Measurements from ENCODE around the gene PPIP5K1. TPM values are rescaled to one million over a fixed set of nuclear protein-coding genes. Genes with fewer than 3 reads are reported as not detected.
A peak's percentile ranks its signal among the peaks of the same experiment; 100 is the strongest.
"Not testable (repeated sequence)": the region's sequence is repeated elsewhere in the genome, so short reads cannot be mapped to it uniquely, and the experiment has no call there.

PPIP5K1 gene
- total RNA-seq, result 33.1 and 37.9 TPM in 2 replicates
- long read RNA-seq, partial matches to known transcripts, result 0 of 7 reads
- long read RNA-seq, other reads (novel, unspliced or antisense), result 7 of 7 reads

GRCh38 chr15:43589778-43590466, at the start of gene PPIP5K1:
Gene PPIP5K1 (minus strand): TSS chr15:43590208. CDS start chr15:43584504, 5,704 bp downstream.
- not testable (repeated sequence) for H3K4me3 Mint-ChIP-seq; H3K9me3 Mint-ChIP-seq; H3K27ac Mint-ChIP-seq (ENCODE audit: unreplicated experiment); H3K36me3 Mint-ChIP-seq (ENCODE audit: low read depth); H3K27me3 Mint-ChIP-seq (ENCODE audit: low read depth); H3K4me1 Mint-ChIP-seq; DNase-seq (ENCODE audit: low read depth, low spot score)

- not testable (repeated sequence) for H3K9me3 Mint-ChIP-seq
These were observed 48.6 kb upstream of the PPIP5K1 start for GRCh38 chr15:43638464-43639204.

DNA sequence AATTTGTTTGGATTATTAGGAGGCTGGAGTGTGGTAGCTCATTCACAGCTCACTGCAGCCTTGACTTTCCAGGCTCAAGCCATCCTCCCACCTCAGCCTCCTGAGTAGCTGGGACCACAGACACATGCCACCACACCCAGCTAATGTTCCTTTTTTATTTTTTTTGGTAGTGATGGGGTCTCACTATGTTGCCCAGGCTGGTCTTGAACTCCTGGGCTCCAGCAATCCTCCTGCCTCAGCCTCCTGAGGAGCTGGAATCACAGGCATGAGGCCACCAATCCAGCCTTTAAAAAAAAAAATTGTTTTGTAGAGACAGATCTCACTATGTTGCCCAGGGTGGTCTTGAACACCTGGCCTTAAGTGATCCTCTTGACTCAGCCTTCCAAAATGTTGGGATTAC, 36.9 kb upstream of the PPIP5K1 start:
- not testable (repeated sequence) for H3K9me3 Mint-ChIP-seq; H3K27me3 Mint-ChIP-seq (ENCODE audit: low read depth); H3K36me3 Mint-ChIP-seq (ENCODE audit: low read depth); H3K4me1 Mint-ChIP-seq; DNase-seq (ENCODE audit: low read depth, low spot score); H3K27ac Mint-ChIP-seq (ENCODE audit: unreplicated experiment); H3K4me3 Mint-ChIP-seq

More at GRCh38 chr15:43638464-43639204, 48.6 kb upstream of the PPIP5K1 start:
- not testable (repeated sequence) for H3K4me1 Mint-ChIP-seq; H3K36me3 Mint-ChIP-seq (ENCODE audit: low read depth); DNase-seq (ENCODE audit: low read depth, low spot score); H3K27me3 Mint-ChIP-seq (ENCODE audit: low read depth); H3K4me3 Mint-ChIP-seq
- peak overlapping the region; percentile 46 for H3K27ac Mint-ChIP-seq (ENCODE audit: unreplicated experiment)

GRCh38 chr15:43625106-43625505, 35.1 kb upstream of the PPIP5K1 start:
- Mint-ChIP-seq H3K36me3 (ENCODE audit: low read depth) (no peaks in the 10 kb centered on the region), H3K27me3 (ENCODE audit: low read depth) (no peaks in the 10 kb centered on the region), H3K4me3 (no peak overlapping the region), H3K4me1 (no peaks in the 10 kb centered on the region), H3K9me3 (no peaks in the 10 kb centered on the region), H3K27ac (ENCODE audit: unreplicated experiment) (no peak overlapping the region)
- DNase-seq (ENCODE audit: low read depth, low spot score), result no peak
- TF ChIP-seq CTCF (conservative IDR thresholded peaks at IDR 0.05), result no peak

GRCh38 chr15:43622068-43622799, 32.2 kb upstream of the PPIP5K1 start:
- DNase-seq (ENCODE audit: low read depth, low spot score); H3K4me1 Mint-ChIP-seq; H3K36me3 Mint-ChIP-seq (ENCODE audit: low read depth); H3K4me3 Mint-ChIP-seq; H3K9me3 Mint-ChIP-seq; H3K27me3 Mint-ChIP-seq (ENCODE audit: low read depth): not testable (repeated sequence)
- H3K27ac Mint-ChIP-seq (ENCODE audit: unreplicated experiment), result peak overlapping the region; percentile 27

DNA sequence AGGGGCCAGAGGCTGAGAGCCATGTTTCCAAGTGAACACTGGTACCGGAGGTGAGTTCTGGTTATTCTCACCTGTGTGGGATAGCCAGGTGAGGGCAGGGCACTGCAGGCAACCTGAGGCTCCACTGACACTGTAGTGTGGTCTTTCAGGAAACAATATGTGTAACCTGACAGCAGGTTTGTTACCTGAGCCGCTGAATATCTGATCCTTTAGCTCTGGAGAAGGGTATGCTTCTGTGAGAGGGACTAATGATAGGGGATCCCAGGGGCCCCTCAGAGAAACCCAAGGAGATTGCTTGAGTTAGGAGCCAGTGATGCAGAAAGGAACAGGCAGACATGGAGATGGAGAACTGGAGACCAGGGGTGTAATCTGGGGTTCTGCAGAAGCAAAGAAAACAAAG, 28.7 kb upstream of the PPIP5K1 start, which contains the start of gene STRC:
TSS of gene STRC (minus strand) at position 101 of the 400 bp plus-strand sequence. CDS start at position 23, 78 bp downstream.
- not testable (repeated sequence) for H3K27ac Mint-ChIP-seq (ENCODE audit: unreplicated experiment); H3K4me1 Mint-ChIP-seq

GRCh38 chr15:43617750-43618149, 27.7 kb upstream of the PPIP5K1 start:
- not testable (repeated sequence) for H3K9me3 Mint-ChIP-seq; H3K4me1 Mint-ChIP-seq; H3K27ac Mint-ChIP-seq (ENCODE audit: unreplicated experiment); H3K36me3 Mint-ChIP-seq (ENCODE audit: low read depth); H3K4me3 Mint-ChIP-seq; H3K27me3 Mint-ChIP-seq (ENCODE audit: low read depth); DNase-seq (ENCODE audit: low read depth, low spot score)

More for the DNA sequence above, 28.7 kb upstream of the PPIP5K1 start, which contains the start of gene STRC:
- not testable (repeated sequence) for H3K4me3 Mint-ChIP-seq; H3K9me3 Mint-ChIP-seq; H3K27me3 Mint-ChIP-seq (ENCODE audit: low read depth); DNase-seq (ENCODE audit: low read depth, low spot score); H3K36me3 Mint-ChIP-seq (ENCODE audit: low read depth)

- H3K4me1 Mint-ChIP-seq, result not testable (repeated sequence)
These were observed 12.2 kb upstream of the PPIP5K1 start for GRCh38 chr15:43602233-43602632.

GRCh38 chr15:43600200-43600599, 10.2 kb upstream of the PPIP5K1 start:
- H3K4me3 Mint-ChIP-seq; DNase-seq (ENCODE audit: low read depth, low spot score); H3K36me3 Mint-ChIP-seq (ENCODE audit: low read depth); H3K9me3 Mint-ChIP-seq; H3K27ac Mint-ChIP-seq (ENCODE audit: unreplicated experiment); H3K4me1 Mint-ChIP-seq: not testable (repeated sequence)
- H3K27me3 Mint-ChIP-seq (ENCODE audit: low read depth), result peaks cover 26% of the 10 kb centered on the region

More at GRCh38 chr15:43602233-43602632, 12.2 kb upstream of the PPIP5K1 start:
- H3K27ac Mint-ChIP-seq (ENCODE audit: unreplicated experiment); H3K36me3 Mint-ChIP-seq (ENCODE audit: low read depth); H3K9me3 Mint-ChIP-seq; DNase-seq (ENCODE audit: low read depth, low spot score); H3K4me3 Mint-ChIP-seq: not testable (repeated sequence)
- peaks cover 21% of the 10 kb centered on the region for H3K27me3 Mint-ChIP-seq (ENCODE audit: low read depth)

- H3K4me3 Mint-ChIP-seq; H3K36me3 Mint-ChIP-seq (ENCODE audit: low read depth); H3K27ac Mint-ChIP-seq (ENCODE audit: unreplicated experiment); DNase-seq (ENCODE audit: low read depth, low spot score); H3K9me3 Mint-ChIP-seq; H3K4me1 Mint-ChIP-seq: not testable (repeated sequence)
- H3K27me3 Mint-ChIP-seq (ENCODE audit: low read depth), result peaks cover 24% of the 10 kb centered on the region
These were observed 9.1 kb upstream of the PPIP5K1 start for GRCh38 chr15:43599131-43599530.

- H3K27me3 Mint-ChIP-seq (ENCODE audit: low read depth); DNase-seq (ENCODE audit: low read depth, low spot score); H3K4me3 Mint-ChIP-seq; H3K9me3 Mint-ChIP-seq; H3K4me1 Mint-ChIP-seq; H3K27ac Mint-ChIP-seq (ENCODE audit: unreplicated experiment); H3K36me3 Mint-ChIP-seq (ENCODE audit: low read depth): not testable (repeated sequence)
These were observed 3.6 kb upstream of the PPIP5K1 start, which contains the start of gene CKMT1B for GRCh38 chr15:43593328-43594190. Gene CKMT1B (plus strand): TSS chr15:43594027. CDS start chr15:43594219, 192 bp downstream.
